ENCODE measurements around the gene TTC39C. TPM values are rescaled to one million over a fixed set of nuclear protein-coding genes. Genes with fewer than 3 reads are reported as not detected.

The TTC39C gene
- polyA plus RNA-seq, 1 experiment, result 24.3 TPM

DNA sequence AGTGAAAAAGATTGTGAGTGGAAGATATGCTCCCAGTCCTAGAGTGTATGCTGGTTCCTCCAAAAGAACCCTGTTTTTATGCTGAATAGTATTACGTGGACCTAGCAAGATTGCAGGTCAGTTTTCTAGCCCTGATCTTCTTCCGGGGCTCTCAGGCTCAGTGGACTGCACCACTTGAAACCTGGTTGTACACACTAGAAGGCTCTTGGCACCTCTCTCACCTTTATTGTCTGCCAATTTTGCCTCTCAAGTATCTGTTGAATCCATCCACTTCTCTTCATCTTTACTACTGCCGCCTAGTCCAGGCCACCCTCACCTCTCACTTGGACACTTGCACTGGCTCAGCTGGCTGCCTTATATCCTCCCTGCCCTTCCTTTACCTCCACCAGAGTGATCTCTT, 16.8 kb downstream of the TTC39C start:
- Histone ChIP-seq H3K27me3 (ENCODE audit: control insufficient read depth, insufficient read depth, low read length) (no peaks in the 10 kb centered on the region), H3K4me3 (ENCODE audit: low read depth, low read length) (no peak overlapping the region), H3K9me3 (ENCODE audit: control insufficient read depth, insufficient read depth, low read length) (no peaks in the 10 kb centered on the region), H3K27ac (ENCODE audit: low read depth, low read length) (no peak overlapping the region)
- ChIA-PET POLR2A (no interaction called here), CTCF (no interaction called here)
- TF ChIP-seq, protein P1, sequence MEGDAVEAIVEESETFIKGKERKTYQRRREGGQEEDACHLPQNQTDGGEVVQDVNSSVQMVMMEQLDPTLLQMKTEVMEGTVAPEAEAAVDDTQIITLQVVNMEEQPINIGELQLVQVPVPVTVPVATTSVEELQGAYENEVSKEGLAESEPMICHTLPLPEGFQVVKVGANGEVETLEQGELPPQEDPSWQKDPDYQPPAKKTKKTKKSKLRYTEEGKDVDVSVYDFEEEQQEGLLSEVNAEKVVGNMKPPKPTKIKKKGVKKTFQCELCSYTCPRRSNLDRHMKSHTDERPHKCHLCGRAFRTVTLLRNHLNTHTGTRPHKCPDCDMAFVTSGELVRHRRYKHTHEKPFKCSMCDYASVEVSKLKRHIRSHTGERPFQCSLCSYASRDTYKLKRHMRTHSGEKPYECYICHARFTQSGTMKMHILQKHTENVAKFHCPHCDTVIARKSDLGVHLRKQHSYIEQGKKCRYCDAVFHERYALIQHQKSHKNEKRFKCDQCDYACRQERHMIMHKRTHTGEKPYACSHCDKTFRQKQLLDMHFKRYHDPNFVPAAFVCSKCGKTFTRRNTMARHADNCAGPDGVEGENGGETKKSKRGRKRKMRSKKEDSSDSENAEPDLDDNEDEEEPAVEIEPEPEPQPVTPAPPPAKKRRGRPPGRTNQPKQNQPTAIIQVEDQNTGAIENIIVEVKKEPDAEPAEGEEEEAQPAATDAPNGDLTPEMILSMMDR (IDR thresholded peaks at IDR 0.05; ENCODE audit: low read depth, low read length), result no peak
- no peak for DNase-seq (ENCODE audit: low read depth, low spot score)

- CTCF ChIA-PET, result no interaction called here
- no peak overlapping the region for H3K4me3 ChIP-seq (ENCODE audit: low read depth, low read length)
- TF ChIP-seq, protein P1 (IDR thresholded peaks at IDR 0.05; ENCODE audit: low read depth, low read length), result no peak
- H3K27ac ChIP-seq (ENCODE audit: low read depth, low read length), result no peak overlapping the region
- no peaks in the 10 kb centered on the region for H3K9me3 ChIP-seq (ENCODE audit: control insufficient read depth, insufficient read depth, low read length)
- no peak for DNase-seq (ENCODE audit: low read depth, low spot score)
- POLR2A ChIA-PET, result no interaction called here
- no peaks in the 10 kb centered on the region for H3K27me3 ChIP-seq (ENCODE audit: control insufficient read depth, insufficient read depth, low read length)
These were observed 17.4 kb downstream of the TTC39C start for GRCh38 chr18:24031916-24032315.

DNA sequence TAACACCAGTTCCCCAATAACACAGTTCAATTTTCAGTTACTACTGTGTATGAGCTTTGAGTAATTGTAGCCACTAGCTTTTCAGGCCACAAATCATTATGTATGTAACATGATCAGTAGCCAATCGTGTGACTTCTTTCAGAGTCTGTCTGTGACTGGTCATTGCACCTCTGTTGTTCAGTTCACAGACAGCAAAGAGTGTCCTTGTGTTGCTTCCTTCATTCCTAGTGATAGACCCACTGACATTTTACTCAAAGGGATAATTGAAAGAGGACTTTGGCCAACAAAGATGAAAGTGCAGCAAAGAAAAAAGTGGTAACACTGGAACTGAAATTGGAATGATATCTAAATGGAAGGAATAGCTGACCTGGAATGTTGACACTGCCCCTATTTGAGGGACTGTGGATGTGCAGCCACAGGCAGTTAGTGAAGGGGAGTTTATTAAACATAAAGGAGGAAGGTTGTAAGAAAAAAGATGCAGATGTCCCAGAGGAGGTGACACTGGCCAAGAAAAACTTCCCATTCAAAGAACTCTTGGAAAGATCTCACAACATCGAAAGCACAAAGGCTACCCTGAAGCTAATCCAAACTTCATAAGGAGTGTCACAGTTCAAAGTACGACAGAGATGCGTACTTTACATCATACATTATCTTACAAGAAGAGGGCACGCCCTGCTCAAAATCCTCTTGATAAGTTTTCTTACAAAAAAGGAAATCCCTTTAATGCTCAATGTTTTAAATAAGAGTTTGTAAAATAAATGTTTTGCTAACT, 19.3 kb downstream of the TTC39C start:
- TF ChIP-seq, protein P1 (IDR thresholded peaks at IDR 0.05; ENCODE audit: low read depth, low read length), result no peak
- Histone ChIP-seq H3K4me3 (ENCODE audit: low read depth, low read length) (no peak overlapping the region), H3K27me3 (ENCODE audit: control insufficient read depth, insufficient read depth, low read length) (no peaks in the 10 kb centered on the region), H3K27ac (ENCODE audit: low read depth, low read length) (no peak overlapping the region), H3K9me3 (ENCODE audit: control insufficient read depth, insufficient read depth, low read length) (no peaks in the 10 kb centered on the region)
- DNase-seq (ENCODE audit: low read depth, low spot score), result no peak
- ChIA-PET POLR2A (no interaction called here), CTCF (no interaction called here)

DNA sequence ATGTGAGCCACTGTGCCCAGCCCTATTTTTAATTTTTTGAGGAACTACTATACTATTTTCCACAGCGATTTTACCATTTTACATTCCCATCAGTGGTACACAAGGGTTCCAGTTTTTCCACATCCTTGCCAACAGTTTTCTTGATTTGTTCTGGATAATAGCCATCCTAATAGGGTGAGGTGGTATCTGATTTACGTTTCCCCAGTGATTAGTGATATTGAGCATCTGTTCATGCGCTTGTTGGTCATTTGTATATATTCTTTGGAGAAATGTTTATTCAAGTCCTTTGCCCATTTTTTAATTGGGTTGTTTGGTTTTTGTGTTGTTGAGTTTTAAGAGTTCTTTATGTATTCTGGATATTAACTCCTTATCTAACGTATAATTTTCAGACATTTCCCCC, 20.8 kb downstream of the TTC39C start:
- no peak overlapping the region for H3K4me3 ChIP-seq (ENCODE audit: low read depth, low read length)
- ChIA-PET POLR2A (no interaction called here), CTCF (no interaction called here)
- TF ChIP-seq, protein P1 (IDR thresholded peaks at IDR 0.05; ENCODE audit: low read depth, low read length), result no peak
- H3K27me3 ChIP-seq (ENCODE audit: control insufficient read depth, insufficient read depth, low read length), result no peaks in the 10 kb centered on the region
- no peak for DNase-seq (ENCODE audit: low read depth, low spot score)
- no peak overlapping the region for H3K27ac ChIP-seq (ENCODE audit: low read depth, low read length)
- H3K9me3 ChIP-seq (ENCODE audit: control insufficient read depth, insufficient read depth, low read length), result no peaks in the 10 kb centered on the region

- TF ChIP-seq, protein P1 (IDR thresholded peaks at IDR 0.05; ENCODE audit: low read depth, low read length), result no peak
- ChIA-PET CTCF (no interaction called here), POLR2A (no interaction called here)
- no peak for DNase-seq (ENCODE audit: low read depth, low spot score)
- no peak overlapping the region for H3K4me3 ChIP-seq (ENCODE audit: low read depth, low read length)
- no peak overlapping the region for H3K27ac ChIP-seq (ENCODE audit: low read depth, low read length)
- no peaks in the 10 kb centered on the region; the same call in 1 of the 2 replicates for H3K9me3 ChIP-seq (ENCODE audit: control insufficient read depth, insufficient read depth, low read length)
- H3K27me3 ChIP-seq (ENCODE audit: control insufficient read depth, insufficient read depth, low read length), result no peaks in the 10 kb centered on the region
These were observed 25.1 kb downstream of the TTC39C start for GRCh38 chr18:24039671-24040070.

Data from AG04450 (cell line).